OCI-LY7 (cell line): ENCODE data around the gene GCLC. TPM values are rescaled to one million over a fixed set of nuclear protein-coding genes. Genes with fewer than 3 reads are reported as not detected.

Experiments
- BruUV-seq: library from RNA; stranded (reverse); fragments of 400-500 nt; replicated peaks from 2 replicates; lab custom pipeline; 2021; lab: Mats Ljungman, UMichigan
- CTCF ChIA-PET: fragments of 300-600 bp; sonication (Branson Sonifier 250); formaldehyde crosslinking; loops from one replicate; lab custom pipeline; 2022; ENCODE audit warnings: antibody characterized with exemption; ENCODE audit not compliant: unreplicated experiment; lab: Charles Lee
- POLR2A ChIA-PET: fragments of 300-600 bp; sonication (Branson Sonifier 250); formaldehyde crosslinking; loops from one replicate; lab custom pipeline; 2022; ENCODE audit warnings: antibody characterized with exemption; lab: Charles Lee
- DNase-seq: peaks from one replicate; pipeline ENCODE4 v3.0.0-alpha.2; 2015; ENCODE audit warnings: low spot score
- H2AFZ ChIP-seq: fragments of 200-600 bp; sonication (generic), shearing (Covaris generic); 2 replicates; pipeline ENCODE4 v1.6.1; 2014; ENCODE audit warnings: mild to moderate bottlenecking, antibody characterized with exemption, low read length, moderate library complexity
- H3K27ac ChIP-seq: fragments of 200-600 bp; sonication (generic); 2 replicates; pipeline ENCODE4 v1.5.1; 2014; ENCODE audit warnings: mixed run types, low read depth, mild to moderate bottlenecking, moderate library complexity, low read length, inconsistent platforms; ENCODE audit not compliant: poor library complexity, severe bottlenecking
- H3K36me3 ChIP-seq: fragments of 200-600 bp; sonication (generic); 2 replicates; pipeline ENCODE4 v1.6.1; 2014; ENCODE audit warnings: mild to moderate bottlenecking, antibody characterized with exemption, low read length, moderate library complexity, mixed read lengths; ENCODE audit not compliant: insufficient read depth
- H3K4me1 ChIP-seq: fragments of 200-600 bp; sonication (generic); 2 replicates; pipeline ENCODE4 v1.5.1; 2014; ENCODE audit warnings: mild to moderate bottlenecking, low read length; ENCODE audit not compliant: insufficient read depth, poor library complexity, severe bottlenecking
- H3K4me2 ChIP-seq: fragments of 200-600 bp; sonication (generic); 2 replicates; pipeline ENCODE4 v1.6.1; 2014; ENCODE audit warnings: mild to moderate bottlenecking, low read length
- H3K4me3 ChIP-seq: fragments of 200-600 bp; sonication (generic); 2 replicates; pipeline ENCODE4 v1.5.1; 2014; ENCODE audit warnings: mild to moderate bottlenecking, low read depth, low read length; ENCODE audit not compliant: poor library complexity, severe bottlenecking
- H3K79me2 ChIP-seq: fragments of 200-600 bp; sonication (generic); 2 replicates; pipeline ENCODE4 v1.6.1; 2016; ENCODE audit warnings: low read depth, mild to moderate bottlenecking, low read length, moderate library complexity, mixed read lengths; ENCODE audit not compliant: insufficient read depth
- H3K9me2 ChIP-seq: fragments of 200-600 bp; sonication (generic); 2 replicates; pipeline ENCODE4 v1.6.1; 2016; ENCODE audit warnings: mild to moderate bottlenecking, low read length, mixed read lengths; ENCODE audit not compliant: insufficient read depth
- H3K9me3 ChIP-seq: fragments of 200-600 bp; sonication (generic); 2 replicates; pipeline ENCODE4 v1.6.1; 2014; ENCODE audit warnings: mild to moderate bottlenecking, mixed run types, low read length, mixed read lengths
- H4K20me1 ChIP-seq: fragments of 200-600 bp; sonication (generic); 2 replicates; pipeline ENCODE4 v1.6.1; 2014; ENCODE audit warnings: mild to moderate bottlenecking, antibody characterized with exemption, low read length, moderate library complexity, mixed read lengths; ENCODE audit not compliant: insufficient read depth
- CTCF ChIP-seq: fragments of 200-600 bp; sonication (generic); conservative IDR thresholded peaks from 2 replicates; pipeline ENCODE4 v1.5.1; 2014; ENCODE audit warnings: mild to moderate bottlenecking, antibody characterized with exemption, low read length, moderate library complexity, mixed read lengths
- EZH2phosphoT487 ChIP-seq: fragments of 200-600 bp; sonication (generic); IDR thresholded peaks from 2 replicates; pipeline ENCODE4 v1.6.1; 2018; ENCODE audit warnings: low read depth, borderline replicate concordance, mild to moderate bottlenecking, mixed run types, antibody characterized with exemption, low read length, moderate library complexity, mixed read lengths
- intact Hi-C: fragments of 100-400 bp; cut with micrococcal nuclease; formaldehyde crosslinking; loops from one replicate; pipeline ENCODE4 v1.10.0; 2022; ENCODE audit not compliant: unreplicated experiment
- total RNA-seq, 2 experiments: library from RNA; depleted of rRNA in 1 of 2; stranded (reverse); fragments of >200 nt in 1 of 2; shearing (Covaris generic) in 1 of 2; gene quantifications; 2 replicates each; pipeline ENCODE4 v1.2.3, GENCODE V29; 2014 to 2022

GCLC gene
- total RNA-seq, 2 experiments from 2014 or later = 14.3 to 30.4 TPM

GRCh38 chr6:53567701-53568100, 22.8 kb upstream of the GCLC start:
- ChIA-PET POLR2A (interaction anchor here (0.7 to 0.8 kb wide), 2 partner anchors 33 to 414 kb away, joined by 3 to 5 read pairs; no protein-coding TSS in a partner anchor), CTCF (no interaction called here)
- Histone ChIP-seq H3K4me2 (no peak overlapping the region), H3K4me1 (no peaks in the 10 kb centered on the region), H3K4me3 (no peak overlapping the region), H3K9me3 (no peaks in the 10 kb centered on the region), H4K20me1 (no peaks in the 10 kb centered on the region), H3K36me3 (no peaks in the 10 kb centered on the region), H3K27ac (no peak overlapping the region), H2AFZ (no peak overlapping the region), H3K79me2 (no peaks in the 10 kb centered on the region), H3K9me2 (no peaks in the 10 kb centered on the region)
- intact Hi-C loops = no loop called here
- TF ChIP-seq CTCF = no peak
- TF ChIP-seq EZH2phosphoT487 = no peak
- no peak for DNase-seq
- no TSS peak for BruUV-seq

- Histone ChIP-seq H3K4me2 (no peak overlapping the region), H3K4me1 (no peaks in the 10 kb centered on the region), H2AFZ (no peak overlapping the region), H3K27ac (no peak overlapping the region), H3K79me2 (no peaks in the 10 kb centered on the region), H4K20me1 (no peaks in the 10 kb centered on the region), H3K4me3 (no peak overlapping the region), H3K9me3 (peaks cover 6% of the 10 kb centered on the region), H3K9me2 (no peaks in the 10 kb centered on the region), H3K36me3 (no peaks in the 10 kb centered on the region)
- ChIA-PET POLR2A (interaction anchor here (0.6 kb wide), 1 partner anchor 33 kb away, joined by 3 read pairs; no protein-coding TSS in a partner anchor), CTCF (no interaction called here)
- DNase-seq = no peak
- TF ChIP-seq EZH2phosphoT487 (no peak), CTCF (no peak)
- BruUV-seq = no TSS peak
- intact Hi-C loops = no loop called here
These were observed 21.9 kb upstream of the GCLC start for GRCh38 chr6:53566755-53567154.

GRCh38 chr6:53565886-53566285, 21.0 kb upstream of the GCLC start:
- Histone ChIP-seq H3K79me2 (no peaks in the 10 kb centered on the region), H4K20me1 (no peaks in the 10 kb centered on the region), H3K4me2 (no peak overlapping the region), H3K36me3 (no peaks in the 10 kb centered on the region), H3K4me3 (no peak overlapping the region), H3K9me3 (peaks cover 13% of the 10 kb centered on the region), H3K9me2 (no peaks in the 10 kb centered on the region), H2AFZ (no peak overlapping the region), H3K27ac (no peak overlapping the region), H3K4me1 (no peaks in the 10 kb centered on the region)
- ChIA-PET CTCF (no interaction called here), POLR2A (interaction anchor here (0.6 to 0.7 kb wide), 2 partner anchors 32 to 92 kb away, joined by 3 to 4 read pairs; no protein-coding TSS in a partner anchor)
- TF ChIP-seq CTCF (no peak), EZH2phosphoT487 (no peak)
- no TSS peak for BruUV-seq
- DNase-seq = no peak
- intact Hi-C loops = no loop called here
